ENCODE data around the gene MAP1LC3B2. TPM values are rescaled to one million over a fixed set of nuclear protein-coding genes. Genes with fewer than 3 reads are reported as not detected.

MAP1LC3B2 gene
- total and polyA plus RNA-seq, 2 of the 13 experiments (the other 11 are each of a cell fraction or from before 2014, with no cell fraction given), result 0.60 to 2.2 TPM

GRCh38 chr12:116529048-116529447 lies 30.1 kb upstream of the MAP1LC3B2 start (continued):
- TF ChIP-seq ZHX2 (IDR thresholded peaks at IDR 0.05; ENCODE audit: low read depth) (no peak), ZHX2 (CRISPR knock-in tag; IDR thresholded peaks at IDR 0.05; ENCODE audit: borderline replicate concordance) (no peak), ZNF670 (CRISPR knock-in tag; IDR thresholded peaks at IDR 0.05; ENCODE audit: borderline replicate concordance) (no peak), ZBTB34 (CRISPR knock-in tag; IDR thresholded peaks at IDR 0.05) (no peak), PAF1 (CRISPR knock-in tag; IDR thresholded peaks at IDR 0.05) (no peak), JUN (CRISPR knock-in tag; IDR thresholded peaks at IDR 0.05) (no peak), GMEB2 (CRISPR knock-in tag; IDR thresholded peaks at IDR 0.05; ENCODE audit: low read depth) (no peak), PHB2 (IDR thresholded peaks at IDR 0.05; ENCODE audit: partially characterized antibody) (no peak), TMF1 (CRISPR knock-in tag; IDR thresholded peaks at IDR 0.05; ENCODE audit: low read depth) (no peak), JUND (CRISPR knock-in tag; IDR thresholded peaks at IDR 0.05) (no peak), NFKBIZ (CRISPR knock-in tag; IDR thresholded peaks at IDR 0.05) (no peak), SKI (IDR thresholded peaks at IDR 0.05; ENCODE audit: partially characterized antibody) (no peak), FOXP4 (CRISPR knock-in tag; IDR thresholded peaks at IDR 0.05) (peak; percentile 87), ZNF136 (CRISPR knock-in tag; IDR thresholded peaks at IDR 0.05; ENCODE audit: low read depth) (no peak), SRSF1 (optimal IDR thresholded peaks at IDR 0.05; ENCODE audit: low read depth, low read length) (no peak), ZBTB44 (CRISPR knock-in tag; IDR thresholded peaks at IDR 0.05) (no peak), MZF1 (CRISPR knock-in tag; IDR thresholded peaks at IDR 0.05; ENCODE audit: borderline replicate concordance) (no peak), ZNF20 (CRISPR knock-in tag; IDR thresholded peaks at IDR 0.05) (no peak), ZNF850 (CRISPR knock-in tag; conservative IDR thresholded peaks at IDR 0.05) (no peak)
